ENCODE results near the gene P4HA3. TPM values are rescaled to one million over a fixed set of nuclear protein-coding genes. Genes with fewer than 3 reads are reported as not detected.

P4HA3 gene
- total RNA-seq, 4 donors from 2014 or later = 0.38 to 1.4 (median 0.66) TPM; not detected in 1

DNA sequence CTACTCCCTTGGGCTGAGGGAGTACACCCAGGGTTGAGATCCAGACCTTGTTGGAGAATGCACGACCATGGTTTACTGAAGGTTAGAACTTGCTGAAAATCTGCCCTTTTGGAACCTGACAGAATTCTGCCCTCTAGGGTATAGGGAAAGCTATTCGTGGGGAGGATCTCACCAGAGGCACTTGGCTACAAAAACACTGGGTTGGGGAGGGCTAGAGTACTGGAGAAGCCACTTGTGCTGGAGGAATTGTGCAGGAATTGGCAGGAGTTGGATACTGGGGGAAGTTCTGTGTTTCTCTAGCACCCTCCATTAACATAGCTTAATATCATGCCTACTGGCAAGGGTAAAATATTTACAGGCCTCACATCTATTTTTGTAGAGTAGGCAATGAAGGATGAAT is 84.5 kb downstream of the P4HA3 start:
- TF ChIP-seq CTCF (IDR thresholded peaks at IDR 0.05; ENCODE audit: low read depth) = no peak

DNA sequence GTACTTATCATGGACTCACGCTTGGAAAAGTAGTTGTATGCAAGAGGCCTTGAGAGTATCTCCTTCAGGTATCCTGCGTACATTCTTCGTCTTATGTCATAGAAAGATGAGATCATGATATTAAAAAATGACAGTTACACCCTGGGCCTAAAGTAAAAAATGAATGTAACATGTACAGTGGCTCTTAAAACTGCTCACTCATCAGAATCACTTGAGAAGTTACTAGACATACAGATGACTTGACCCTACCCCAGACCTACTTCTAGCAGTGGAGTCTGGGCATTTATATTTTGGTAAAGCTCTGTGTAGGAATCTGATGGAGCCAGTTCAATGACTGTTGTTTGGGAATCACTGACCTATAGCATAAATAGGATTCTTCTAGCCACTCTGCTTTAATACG is 85.9 kb downstream of the P4HA3 start:
- TF ChIP-seq CTCF (IDR thresholded peaks at IDR 0.05; ENCODE audit: low read depth) = no peak

- no peak for TF ChIP-seq CTCF (IDR thresholded peaks at IDR 0.05; ENCODE audit: low read depth)
These were observed 89.6 kb downstream of the P4HA3 start for GRCh38 chr11:74221816-74222215.

- TF ChIP-seq CTCF (IDR thresholded peaks at IDR 0.05; ENCODE audit: low read depth) = no peak
These were observed 91.1 kb downstream of the P4HA3 start for GRCh38 chr11:74220376-74220775.

Small RNAs within 50 kb of the gene (small RNA-seq; reads per million reads assigned to genes)
- gene RF00409 = not detected

Other genes starting within 250 kb of the P4HA3 start
- 10 to 100 TPM; 15.6 to 33.8 (median 17.5) TPM for gene C2CD3, start 140.6 kb downstream of the P4HA3 start, total RNA-seq
- 10 to 100 TPM; 15.0 to 26.3 (median 19.6) TPM for gene PPME1, start 140.4 kb downstream of the P4HA3 start, total RNA-seq
- gene PGM2L1, start 86.8 kb upstream of the P4HA3 start, total RNA-seq = 1 to 10 TPM; 2.1 to 8.7 (median 3.8) TPM
- 10 to 100 TPM; 13.7 to 44.4 (median 21.0) TPM for gene KCNE3, start 155.9 kb upstream of the P4HA3 start, total RNA-seq
- 1 to 10 TPM; 2.1 to 9.4 (median 3.3) TPM for gene LIPT2, start 182.1 kb upstream of the P4HA3 start, total RNA-seq

All from subcutaneous adipose tissue (tissue), 4 donors.